PC-3 (cell line): ENCODE data around the gene SNX19.

ENCODE experiments used
- CTCF ChIP-seq: fragments of 300-600 bp; sonication (generic); conservative IDR thresholded peaks from 2 replicates; pipeline ENCODE4 v1.5.1; 2017; ENCODE audit warnings: antibody characterized with exemption, low read depth, mild to moderate bottlenecking, low read length
- EZH2 ChIP-seq: fragments of 300-600 bp; sonication (generic); IDR thresholded peaks from one replicate; pipeline ENCODE4 v1.6.1; 2017; ENCODE audit warnings: antibody characterized with exemption, mild to moderate bottlenecking, low read length; ENCODE audit not compliant: unreplicated experiment
- EZH2phosphoT487 ChIP-seq: fragments of 300-600 bp; sonication (generic); IDR thresholded peaks from 2 replicates; pipeline ENCODE4 v1.6.1; 2018; ENCODE audit warnings: mild to moderate bottlenecking, antibody characterized with exemption, low read length, borderline replicate concordance

GRCh38 chr11:130874396-130874795 lies 41.9 kb downstream of the SNX19 start:
- TF ChIP-seq CTCF: no peak
- no peak for TF ChIP-seq EZH2
- no peak for TF ChIP-seq EZH2phosphoT487
